ENCODE results near the gene AQR. TPM values are rescaled to one million over a fixed set of nuclear protein-coding genes. Genes with fewer than 3 reads are reported as not detected.
"Not testable (repeated sequence)": the region's sequence is repeated elsewhere in the genome, so short reads cannot be mapped to it uniquely, and the experiment has no call there.

AQR gene
- total RNA-seq, 1 donor from 2014 or later = 17.3 TPM

GRCh38 chr15:34828145-34828911, 141.2 kb downstream of the AQR start:
- no peak for TF ChIP-seq CTCF (conservative IDR thresholded peaks at IDR 0.05; ENCODE audit: low read depth, low read length)
- no peak for DNase-seq (ENCODE audit: low read depth)
- no peak overlapping the region for H3K4me3 ChIP-seq (ENCODE audit: low read depth, low read length)

GRCh38 chr15:34821831-34822230, 147.7 kb downstream of the AQR start:
- DNase-seq (ENCODE audit: low read depth) = no peak
- H3K4me3 ChIP-seq (ENCODE audit: low read depth, low read length) = no peak overlapping the region
- TF ChIP-seq CTCF (conservative IDR thresholded peaks at IDR 0.05; ENCODE audit: low read depth, low read length) = no peak

DNA sequence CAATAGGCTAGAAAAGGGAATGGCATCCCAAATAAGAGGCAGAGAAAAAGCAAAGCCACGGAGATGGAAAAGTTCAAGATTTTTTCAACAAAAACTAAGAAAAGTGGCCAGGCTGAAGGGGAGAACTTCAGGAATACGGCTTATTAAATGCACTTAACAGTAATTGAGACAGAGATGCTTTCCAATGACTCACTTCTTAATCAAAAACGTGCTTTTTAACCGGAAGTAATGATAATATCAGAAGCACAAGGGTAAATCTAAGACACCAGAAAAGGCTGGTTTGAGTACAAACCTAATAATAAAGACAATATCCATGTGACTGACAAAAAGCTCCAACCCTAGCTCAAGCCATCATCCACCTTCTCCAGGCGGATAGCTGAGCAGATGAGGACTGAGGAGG, 149.4 kb downstream of the AQR start:
- DNase-seq (ENCODE audit: low read depth) = no peak
- H3K4me3 ChIP-seq (ENCODE audit: low read depth, low read length) = no peak overlapping the region
- no peak for TF ChIP-seq CTCF (conservative IDR thresholded peaks at IDR 0.05; ENCODE audit: low read depth, low read length)

DNA sequence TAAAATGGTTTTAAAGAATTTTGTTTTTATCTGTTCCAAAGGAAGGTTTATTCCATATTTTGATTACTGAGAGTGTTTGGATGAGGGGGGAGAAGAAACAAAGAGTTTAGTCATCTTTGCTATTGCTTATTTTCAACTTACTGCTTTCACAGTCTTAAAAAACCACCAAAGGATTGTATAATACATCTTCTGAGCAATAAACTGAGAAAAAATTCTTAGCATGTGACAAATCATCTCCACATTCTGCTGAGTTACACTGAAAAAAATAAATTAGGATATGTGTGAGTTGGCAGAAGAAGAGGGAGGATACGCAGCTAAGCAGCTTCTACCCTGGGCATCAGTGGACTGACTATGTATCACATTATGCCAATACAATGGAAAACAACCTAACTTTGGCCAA, 151.0 kb downstream of the AQR start:
- no peak overlapping the region for H3K4me3 ChIP-seq (ENCODE audit: low read depth, low read length)
- no peak for TF ChIP-seq CTCF (conservative IDR thresholded peaks at IDR 0.05; ENCODE audit: low read depth, low read length)
- no peak for DNase-seq (ENCODE audit: low read depth)

DNA sequence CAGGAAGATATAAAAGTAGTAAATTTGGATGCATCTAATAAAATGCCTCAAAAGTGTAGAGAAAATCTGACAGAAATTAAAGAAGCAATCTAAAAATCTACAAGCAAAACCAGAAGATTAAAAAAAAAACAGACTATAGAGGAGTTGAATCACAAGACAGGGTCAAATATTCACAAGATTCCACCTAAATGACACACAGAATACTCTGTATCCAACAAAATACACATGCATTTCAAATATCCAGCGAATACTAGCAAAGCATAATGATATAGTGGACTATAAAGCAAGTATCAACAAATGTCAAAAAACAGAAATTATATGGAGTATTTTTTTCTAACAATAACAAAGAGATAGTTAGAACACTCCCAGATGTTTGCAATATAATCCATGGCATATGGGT, 153.7 kb downstream of the AQR start:
- no peak for DNase-seq (ENCODE audit: low read depth)
- H3K4me3 ChIP-seq (ENCODE audit: low read depth, low read length) = no peak overlapping the region
- TF ChIP-seq CTCF (conservative IDR thresholded peaks at IDR 0.05; ENCODE audit: low read depth, low read length) = no peak

- DNase-seq (ENCODE audit: low read depth) = no peak
- no peak for TF ChIP-seq CTCF (conservative IDR thresholded peaks at IDR 0.05; ENCODE audit: low read depth, low read length)
- no peak overlapping the region for H3K4me3 ChIP-seq (ENCODE audit: low read depth, low read length)
Measured at GRCh38 chr15:34813446-34814190, 155.9 kb downstream of the AQR start.

GRCh38 chr15:34812868-34813365, 156.6 kb downstream of the AQR start:
- not testable (repeated sequence) for DNase-seq (ENCODE audit: low read depth); H3K4me3 ChIP-seq (ENCODE audit: low read depth, low read length)
